Chondrocyte (in vitro differentiated cells): ENCODE measurements around the gene CMTM7. TPM values are rescaled to one million over a fixed set of nuclear protein-coding genes. Genes with fewer than 3 reads are reported as not detected.
"Not testable (repeated sequence)": the region's sequence is repeated elsewhere in the genome, so short reads cannot be mapped to it uniquely, and the experiment has no call there.

Source experiments
- DNase-seq: peaks from one replicate; pipeline ENCODE4 v3.0.0; 2021; ENCODE audit warnings: mixed read lengths, low spot score
- H3K27ac Mint-ChIP-seq: one replicate; pipeline ENCODE4 v1.8.0; 2021; ENCODE audit warnings: mild to moderate bottlenecking, moderate library complexity, mixed read lengths; ENCODE audit not compliant: unreplicated experiment
- H3K27me3 Mint-ChIP-seq: 2 replicates; pipeline ENCODE4 v1.8.0; 2021; ENCODE audit warnings: low read depth, mixed read lengths
- H3K36me3 Mint-ChIP-seq: 2 replicates; pipeline ENCODE4 v1.8.0; 2021; ENCODE audit warnings: low read depth, mixed read lengths
- H3K4me1 Mint-ChIP-seq: 2 replicates; pipeline ENCODE4 v1.8.0; 2021; ENCODE audit warnings: low read depth, mild to moderate bottlenecking, mixed read lengths
- H3K4me3 Mint-ChIP-seq: one replicate; pipeline ENCODE4 v1.8.0; 2021; ENCODE audit warnings: mild to moderate bottlenecking, moderate library complexity, mixed read lengths; ENCODE audit not compliant: unreplicated experiment
- H3K9me3 Mint-ChIP-seq: 2 replicates; pipeline ENCODE4 v1.8.0; 2021; ENCODE audit warnings: low read depth, mixed read lengths
- total RNA-seq: library from RNA; stranded (reverse); gene quantifications from 3 replicates; pipeline ENCODE4 v1.2.1, GENCODE V29; 2021
- TF ChIP-seq, protein P1 (sequence below): fragments of 200-600 bp; sonication (generic); IDR thresholded peaks from 2 replicates; pipeline ENCODE4 v1.5.0; 2021; ENCODE audit warnings: antibody characterized with exemption, mild to moderate bottlenecking, moderate library complexity

The CMTM7 gene
- total RNA-seq, 1 donor from 2014 or later, result 8.8 TPM

DNA sequence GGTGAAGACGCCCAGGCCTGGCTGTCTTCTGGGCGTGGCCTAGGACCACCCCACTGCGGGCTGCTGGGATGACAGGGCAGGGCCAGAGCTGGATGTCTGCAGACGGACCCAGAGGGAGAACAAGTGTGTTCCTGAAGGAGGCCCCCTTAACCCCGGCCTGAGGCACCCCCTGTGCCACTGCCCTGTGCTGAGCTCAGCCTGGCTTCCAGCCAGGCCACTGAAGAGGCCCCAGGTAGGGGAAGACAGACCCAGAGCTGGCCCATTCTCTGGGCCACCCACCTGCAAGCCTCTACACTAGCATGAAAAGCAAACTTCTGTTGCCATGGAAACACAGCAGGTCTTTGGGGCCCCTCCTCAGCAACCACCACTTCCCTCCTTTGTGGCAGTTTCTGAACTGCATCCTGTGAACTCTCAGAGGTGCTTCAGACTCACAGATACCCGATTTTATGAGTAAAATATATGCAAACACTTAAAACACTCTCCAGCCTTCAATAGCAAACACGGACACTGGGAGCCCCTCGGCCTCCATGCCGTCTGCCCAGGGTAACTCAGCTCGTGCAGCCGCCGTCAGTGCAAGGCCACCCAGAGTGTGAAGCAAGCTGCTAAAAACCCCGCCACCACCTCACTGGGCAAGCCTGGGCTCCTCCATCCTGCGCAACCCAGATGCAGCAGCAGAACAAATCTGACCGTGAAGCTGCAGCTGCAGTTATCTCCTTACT is 68.5 kb downstream of the CMTM7 start:
- H3K4me1 Mint-ChIP-seq, result no peaks in the 10 kb centered on the region
- H3K4me3 Mint-ChIP-seq, result no peak overlapping the region

DNA sequence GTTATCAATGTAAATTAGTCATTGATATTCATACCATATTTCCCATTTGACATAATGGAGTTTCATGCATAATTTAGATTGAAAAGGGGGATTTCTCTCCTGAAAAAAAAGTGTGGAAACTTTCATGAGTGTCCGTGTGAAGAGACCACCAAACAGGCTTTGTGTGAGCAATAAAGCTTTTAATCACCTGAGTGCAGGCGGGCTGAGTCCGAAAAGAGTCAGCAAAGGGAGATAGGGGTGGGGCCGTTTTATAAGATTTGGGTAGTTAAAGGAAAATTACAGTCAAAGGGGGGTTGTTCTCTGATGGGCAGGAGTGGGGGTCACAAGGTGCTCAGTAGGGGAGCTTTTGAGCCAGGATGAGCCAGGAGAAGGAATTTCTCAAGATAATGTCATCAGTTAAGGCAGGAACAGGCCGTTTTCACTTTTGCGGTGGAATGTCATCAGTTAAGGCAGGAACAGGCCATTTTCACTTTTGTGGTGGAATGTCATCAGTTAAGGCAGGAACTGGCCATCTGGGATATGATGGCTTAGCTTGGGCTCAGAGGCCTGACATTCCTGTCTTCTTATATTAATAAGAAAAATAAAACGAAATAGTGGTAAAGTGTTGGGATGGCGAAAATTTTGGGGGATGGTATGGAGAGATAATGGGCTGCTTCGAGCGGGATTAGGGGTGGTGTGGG is 69.3 kb downstream of the CMTM7 start:
- H3K9me3 Mint-ChIP-seq, H3K4me3 Mint-ChIP-seq, DNase-seq, H3K27me3 Mint-ChIP-seq, H3K27ac Mint-ChIP-seq, H3K4me1 Mint-ChIP-seq, H3K36me3 Mint-ChIP-seq: not testable (repeated sequence)

More for the DNA sequence above, 68.5 kb downstream of the CMTM7 start:
- Mint-ChIP-seq H3K36me3 (peaks cover 1% of the 10 kb centered on the region), H3K27me3 (no peaks in the 10 kb centered on the region), H3K9me3 (no peaks in the 10 kb centered on the region), H3K27ac (no peak overlapping the region)
- TF ChIP-seq, protein P1, sequence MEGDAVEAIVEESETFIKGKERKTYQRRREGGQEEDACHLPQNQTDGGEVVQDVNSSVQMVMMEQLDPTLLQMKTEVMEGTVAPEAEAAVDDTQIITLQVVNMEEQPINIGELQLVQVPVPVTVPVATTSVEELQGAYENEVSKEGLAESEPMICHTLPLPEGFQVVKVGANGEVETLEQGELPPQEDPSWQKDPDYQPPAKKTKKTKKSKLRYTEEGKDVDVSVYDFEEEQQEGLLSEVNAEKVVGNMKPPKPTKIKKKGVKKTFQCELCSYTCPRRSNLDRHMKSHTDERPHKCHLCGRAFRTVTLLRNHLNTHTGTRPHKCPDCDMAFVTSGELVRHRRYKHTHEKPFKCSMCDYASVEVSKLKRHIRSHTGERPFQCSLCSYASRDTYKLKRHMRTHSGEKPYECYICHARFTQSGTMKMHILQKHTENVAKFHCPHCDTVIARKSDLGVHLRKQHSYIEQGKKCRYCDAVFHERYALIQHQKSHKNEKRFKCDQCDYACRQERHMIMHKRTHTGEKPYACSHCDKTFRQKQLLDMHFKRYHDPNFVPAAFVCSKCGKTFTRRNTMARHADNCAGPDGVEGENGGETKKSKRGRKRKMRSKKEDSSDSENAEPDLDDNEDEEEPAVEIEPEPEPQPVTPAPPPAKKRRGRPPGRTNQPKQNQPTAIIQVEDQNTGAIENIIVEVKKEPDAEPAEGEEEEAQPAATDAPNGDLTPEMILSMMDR, result no peak
- DNase-seq, result no peak

DNA sequence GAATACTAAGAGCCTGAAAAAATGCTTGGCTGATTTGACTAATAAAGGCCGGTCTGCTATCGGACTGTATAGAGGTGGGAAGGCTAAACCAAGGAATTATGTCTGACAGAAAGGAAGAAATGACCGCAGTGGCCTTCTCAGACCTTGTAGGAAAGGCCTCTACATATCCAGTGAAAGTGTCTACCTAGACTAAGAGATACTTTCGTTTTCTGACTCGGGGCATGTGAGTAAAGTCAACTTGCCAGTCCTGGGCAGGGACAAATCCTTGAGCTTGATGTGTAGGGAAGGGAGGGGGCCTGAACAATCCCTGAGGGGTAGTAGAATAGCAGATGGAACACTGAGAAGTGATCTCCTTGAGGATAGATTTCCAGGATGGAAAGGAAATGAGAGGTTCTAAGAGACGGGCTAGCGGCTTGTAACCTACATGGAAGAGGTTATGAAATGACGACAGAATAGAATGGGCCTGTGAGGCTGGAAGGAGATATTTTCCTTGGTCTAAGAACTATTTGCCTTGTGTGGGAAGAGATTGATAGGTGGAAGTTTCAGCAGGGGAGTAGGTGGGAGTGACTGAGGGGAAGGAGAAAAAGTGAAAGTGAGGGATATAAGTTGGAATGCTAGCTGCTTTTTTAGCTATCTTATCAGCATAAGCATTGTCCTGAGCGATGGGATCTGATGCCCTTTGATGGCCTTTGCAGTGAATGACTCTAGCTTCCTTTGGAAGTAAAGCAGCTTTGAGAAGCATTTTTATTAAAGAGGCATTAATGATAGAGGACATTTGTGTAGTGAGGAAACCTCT is 70.7 kb downstream of the CMTM7 start:
- H3K4me1 Mint-ChIP-seq, H3K4me3 Mint-ChIP-seq, H3K27me3 Mint-ChIP-seq, H3K36me3 Mint-ChIP-seq, H3K27ac Mint-ChIP-seq, DNase-seq, H3K9me3 Mint-ChIP-seq: not testable (repeated sequence)

DNA sequence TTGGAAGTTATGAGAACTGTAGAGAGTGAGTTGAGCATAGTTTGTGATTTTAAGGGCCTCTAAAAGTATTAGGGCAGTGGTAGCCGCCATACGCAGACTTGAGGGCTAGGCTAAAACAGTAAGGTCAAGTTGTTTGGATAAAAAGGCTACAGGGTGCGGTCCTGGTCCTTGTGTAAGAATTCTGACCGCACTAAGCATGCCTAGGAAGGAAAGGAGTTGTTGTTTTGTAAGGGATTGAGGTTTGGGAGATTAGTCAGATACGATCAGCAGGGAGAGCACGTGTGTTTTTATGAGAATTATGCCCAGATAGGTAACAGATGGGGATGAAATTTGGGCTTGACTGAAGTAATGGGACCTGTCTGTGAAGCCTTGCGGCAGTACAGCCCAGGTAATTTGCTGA is 71.8 kb downstream of the CMTM7 start:
- H3K9me3 Mint-ChIP-seq, H3K4me3 Mint-ChIP-seq, H3K36me3 Mint-ChIP-seq, DNase-seq, H3K27ac Mint-ChIP-seq, H3K4me1 Mint-ChIP-seq, H3K27me3 Mint-ChIP-seq: not testable (repeated sequence)

DNA sequence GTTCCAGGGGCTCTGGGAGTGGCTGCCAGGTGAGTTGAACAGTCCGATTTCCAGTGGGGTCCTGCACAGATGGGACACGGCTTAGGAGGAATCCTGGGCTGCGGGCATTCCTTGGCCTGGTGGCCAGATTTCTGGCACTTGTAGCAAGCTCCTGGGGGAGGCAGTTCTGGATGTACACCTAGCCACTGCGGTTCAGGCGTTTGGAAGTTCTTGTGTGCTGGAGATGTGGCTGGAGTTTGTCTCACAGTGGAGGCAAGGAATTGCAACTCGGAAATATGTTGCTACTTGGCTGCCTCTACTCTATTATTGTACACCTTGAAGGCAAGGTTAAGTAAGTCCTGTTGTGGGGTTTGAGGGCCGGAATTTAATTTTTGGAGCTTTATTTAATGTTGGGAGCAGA is 73.1 kb downstream of the CMTM7 start:
- not testable (repeated sequence) for H3K9me3 Mint-ChIP-seq, H3K27ac Mint-ChIP-seq, H3K4me3 Mint-ChIP-seq, H3K27me3 Mint-ChIP-seq, DNase-seq, H3K36me3 Mint-ChIP-seq
- H3K4me1 Mint-ChIP-seq, result peaks cover 13% of the 10 kb centered on the region

DNA sequence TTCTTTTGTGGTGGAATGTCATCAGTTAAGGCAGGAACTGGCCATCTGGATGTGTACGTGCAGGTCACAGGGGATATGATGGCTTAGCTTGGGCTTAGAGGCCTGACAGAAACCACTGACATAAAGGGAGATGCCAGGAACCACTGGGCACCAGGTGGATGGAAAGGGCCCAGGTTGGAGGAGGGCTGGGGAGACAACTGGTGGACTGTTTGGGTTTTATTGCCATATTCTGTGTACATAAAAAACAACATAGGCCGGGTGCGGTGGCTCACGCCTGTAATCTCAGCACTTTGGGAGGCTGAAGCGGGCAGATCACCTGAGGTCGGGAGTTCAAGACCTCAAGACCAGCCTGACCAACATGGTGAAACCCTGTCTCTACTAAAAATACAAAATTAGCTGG is 75.2 kb downstream of the CMTM7 start:
- not testable (repeated sequence) for H3K27ac Mint-ChIP-seq, H3K4me3 Mint-ChIP-seq, H3K36me3 Mint-ChIP-seq, H3K9me3 Mint-ChIP-seq, DNase-seq, H3K27me3 Mint-ChIP-seq
- peaks cover 23% of the 10 kb centered on the region for H3K4me1 Mint-ChIP-seq

DNA sequence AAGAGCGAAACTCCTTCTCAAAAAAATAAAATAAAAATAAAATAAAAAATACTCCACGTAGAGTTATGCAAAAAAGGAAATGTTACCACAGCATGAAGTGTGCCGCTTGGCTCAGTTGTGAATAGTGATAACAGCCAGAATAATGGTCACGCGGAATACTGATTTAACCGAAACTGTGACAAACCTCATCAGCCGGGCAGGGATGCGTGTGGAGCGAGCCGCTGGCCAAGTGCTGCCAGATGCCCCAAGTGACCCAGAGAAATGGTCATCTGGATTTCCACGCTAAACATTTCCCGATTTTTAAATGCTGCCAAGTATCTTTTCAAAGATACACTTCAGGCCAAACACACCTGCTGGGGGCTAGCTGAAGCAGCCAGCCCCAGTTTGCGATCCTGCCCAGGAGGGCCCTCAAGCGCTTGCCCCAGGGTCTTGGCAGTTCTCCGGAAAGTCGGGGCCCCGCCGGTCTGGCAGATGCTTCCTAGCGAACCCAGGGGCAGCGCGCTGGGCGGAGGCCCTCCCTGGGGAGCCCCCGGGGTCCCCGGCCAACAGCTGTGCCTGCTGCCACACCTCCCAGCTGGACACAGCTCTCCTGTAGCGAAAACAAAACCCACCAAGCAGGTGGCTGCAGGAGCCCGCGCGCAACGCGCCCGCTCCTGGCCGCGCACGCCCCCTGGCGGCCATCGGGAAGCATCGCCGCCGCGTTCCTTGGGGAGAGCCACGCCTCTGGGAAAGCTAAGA is 75.8 kb downstream of the CMTM7 start:
- H3K36me3 Mint-ChIP-seq, result peaks cover 5% of the 10 kb centered on the region
- H3K27me3 Mint-ChIP-seq, result no peaks in the 10 kb centered on the region
- no peaks in the 10 kb centered on the region for H3K9me3 Mint-ChIP-seq
- H3K4me1 Mint-ChIP-seq, result peaks cover 23% of the 10 kb centered on the region
- H3K27ac Mint-ChIP-seq, result no peak overlapping the region
- no peak overlapping the region for H3K4me3 Mint-ChIP-seq
- TF ChIP-seq, protein P1, result peak; percentile 98
- DNase-seq, result no peak
